GM12892 (cell line): Measurements from ENCODE around the gene ALKBH8.
"Not testable (repeated sequence)": the region's sequence is repeated elsewhere in the genome, so short reads cannot be mapped to it uniquely, and the experiment has no call there.

ENCODE experiments used
- DNase-seq: peaks from one replicate; pipeline ENCODE4 v3.0.0; 2011; ENCODE audit not compliant: insufficient read length
- FAIRE-seq: peaks from 2 replicates; lab custom pipeline; 2011; peaks lifted over from hg19 to GRCh38; lab: Jason Lieb, UNC
- POLR2A ChIP-seq: IDR thresholded peaks from 2 replicates; pipeline ENCODE4 v1.6.1; 2011; ENCODE audit warnings: low read depth, low read length, control low read depth
- POLR2AphosphoS5 ChIP-seq: IDR thresholded peaks from 2 replicates; pipeline ENCODE4 v1.6.1; 2011; ENCODE audit warnings: low read depth, low read length, control low read depth
- TAF1 ChIP-seq: IDR thresholded peaks from 2 replicates; pipeline ENCODE4 v1.6.1; 2011; ENCODE audit warnings: low read depth, mild to moderate bottlenecking, control low read depth, low read length, borderline replicate concordance

Gene ALKBH8

DNA sequence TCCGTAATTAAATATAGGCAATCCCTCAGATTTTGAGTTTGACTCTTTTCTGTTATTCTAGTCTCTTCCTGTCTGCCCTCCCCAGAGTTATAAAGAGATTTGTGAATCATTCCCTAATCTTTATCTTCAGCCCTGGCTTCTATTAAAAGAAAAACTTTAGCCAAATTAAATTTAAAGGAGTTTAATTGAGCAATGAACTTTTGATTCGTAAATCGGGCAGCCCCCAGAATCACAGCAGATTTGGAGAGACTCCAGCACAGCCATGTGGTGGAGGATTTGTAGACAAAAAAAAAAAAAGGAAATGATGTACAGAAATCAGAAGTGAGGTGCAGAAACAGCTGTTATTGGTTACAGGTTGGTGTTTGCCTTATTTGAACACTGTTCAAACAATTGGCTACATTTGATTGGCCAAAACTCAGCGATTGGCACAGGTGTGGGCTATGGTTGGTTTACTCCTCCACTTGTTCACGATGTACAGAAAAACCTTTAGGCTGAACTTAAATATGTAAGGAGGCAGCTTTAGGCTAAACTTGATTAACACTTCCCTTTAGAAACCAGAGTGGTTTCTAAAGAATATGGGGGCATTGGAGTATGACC lies 2.3 kb upstream of the ALKBH8 start:
- FAIRE-seq (peak; percentile 30), DNase-seq (no peak)
- TF ChIP-seq POLR2AphosphoS5 = no peak
- no peak for TF ChIP-seq TAF1
- TF ChIP-seq POLR2A = no peak

DNA sequence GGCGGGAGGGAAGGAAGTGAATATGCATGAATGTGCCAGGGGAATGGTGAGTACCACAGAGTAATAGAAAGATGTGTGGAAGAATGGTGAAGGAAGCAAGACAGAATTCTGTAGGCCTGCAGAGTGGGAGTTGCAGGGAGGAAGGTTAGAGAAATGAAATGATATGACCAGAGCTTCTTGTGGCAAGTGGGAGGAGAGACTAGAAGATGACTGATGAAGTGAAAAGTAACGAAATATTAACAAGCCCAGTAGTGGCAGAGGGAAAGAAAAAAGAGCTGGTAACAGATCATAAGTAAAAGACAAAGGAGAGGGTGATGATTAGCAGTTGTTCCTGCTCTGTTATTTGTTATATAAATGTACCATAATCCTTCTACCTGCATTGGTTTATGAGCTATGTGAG lies 1.0 kb upstream of the ALKBH8 start:
- peak; percentile 66 for FAIRE-seq
- TF ChIP-seq TAF1 (no peak), POLR2AphosphoS5 (no peak), POLR2A (no peak)
- DNase-seq = no peak

DNA sequence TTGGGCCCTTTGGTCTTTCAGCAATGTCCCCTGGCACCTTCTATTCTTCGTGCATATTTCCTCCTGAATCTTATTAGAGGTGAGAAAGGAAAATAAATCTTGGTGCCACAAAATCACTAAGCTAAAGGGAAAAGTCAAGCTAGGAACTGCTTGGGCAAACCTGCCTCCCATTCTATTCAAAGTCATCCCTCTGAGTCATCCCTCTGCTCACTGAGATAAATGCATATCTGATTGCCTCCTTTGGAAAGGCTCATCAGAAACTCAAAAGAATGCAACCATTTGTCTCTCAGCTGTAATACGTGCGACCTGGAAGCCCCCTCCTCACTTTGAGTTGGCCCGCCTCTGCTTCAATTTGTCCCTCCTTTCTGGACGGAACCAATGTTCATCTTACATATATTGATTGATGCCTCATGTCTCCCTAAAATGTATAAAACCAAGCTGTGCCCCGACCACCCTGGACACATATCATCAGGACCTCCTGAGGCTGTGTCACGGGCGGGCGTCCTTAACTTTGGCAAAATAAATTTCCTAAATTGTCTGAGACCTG lies 493 bp upstream of the ALKBH8 start:
- DNase-seq, FAIRE-seq: not testable (repeated sequence)

DNA sequence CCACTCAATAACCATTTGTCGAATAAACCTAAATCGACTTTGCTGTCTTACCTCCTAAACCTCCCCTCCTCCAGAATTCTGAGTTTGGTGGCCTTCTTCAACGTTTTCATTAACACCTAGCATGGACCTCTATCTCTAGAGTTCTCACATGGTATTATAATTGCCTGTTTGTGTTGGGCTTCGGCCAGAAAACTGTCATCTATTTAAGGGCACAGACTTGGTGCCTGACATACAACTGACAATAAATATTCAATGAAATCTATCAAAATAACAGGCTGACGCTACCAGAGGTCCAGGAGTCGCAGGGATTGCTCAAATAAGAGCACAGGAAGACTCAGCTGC lies 687 bp downstream of the ALKBH8 start:
- peak; percentile 92 for FAIRE-seq
- TF ChIP-seq POLR2A = no peak
- TF ChIP-seq POLR2AphosphoS5 = no peak
- TF ChIP-seq TAF1 = no peak
- DNase-seq = no peak

DNA sequence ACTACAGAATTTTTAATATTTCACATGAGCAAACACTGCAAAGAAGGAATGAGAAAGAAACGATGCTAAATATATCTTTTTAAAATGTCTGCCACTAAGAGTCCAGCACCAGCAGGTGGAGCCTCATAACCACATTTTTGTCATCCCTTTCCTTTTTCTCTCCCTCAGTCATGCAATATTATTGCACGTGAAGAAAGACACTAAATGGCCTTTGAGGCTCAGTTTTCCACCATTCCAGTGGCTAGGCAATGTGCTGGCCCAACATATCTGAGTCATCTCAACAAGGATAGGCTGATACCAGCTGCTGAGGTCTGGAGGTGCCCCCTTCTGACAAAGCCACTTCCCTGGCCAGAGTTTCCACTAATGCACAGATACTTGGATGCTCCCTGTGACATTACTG lies 1.8 kb downstream of the ALKBH8 start:
- FAIRE-seq (peak; percentile 95), DNase-seq (no peak)
- TF ChIP-seq POLR2A (no peak), TAF1 (no peak), POLR2AphosphoS5 (no peak)

DNA sequence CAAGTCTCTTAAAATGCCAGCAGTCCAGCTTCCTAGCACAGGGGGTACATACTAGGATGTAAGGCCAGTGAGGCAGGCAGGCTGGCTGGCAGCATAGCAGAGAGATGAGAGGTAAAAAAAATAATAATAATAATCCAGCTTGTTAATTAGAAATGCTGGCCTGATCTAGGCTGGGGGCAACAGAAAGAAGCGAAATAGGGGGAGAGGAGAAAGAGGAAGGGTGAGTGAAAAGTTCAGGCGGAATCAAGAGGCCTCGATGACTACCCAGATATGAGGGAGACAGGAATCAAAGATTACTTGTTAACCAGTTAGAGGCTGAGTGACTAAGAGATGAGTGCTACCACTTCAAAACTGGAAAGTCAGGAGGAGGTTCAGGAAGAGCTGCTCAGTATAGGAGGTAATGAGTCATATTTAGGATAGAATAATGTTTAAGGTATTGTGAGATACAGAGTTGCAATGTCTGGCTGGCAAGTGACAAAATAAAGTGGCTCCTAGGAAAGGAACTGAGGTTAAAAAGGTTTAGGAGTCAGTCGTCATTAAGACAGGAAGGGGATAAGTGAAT lies 2.8 kb downstream of the ALKBH8 start:
- FAIRE-seq = peak; percentile 17
- no peak for DNase-seq
- TF ChIP-seq POLR2AphosphoS5 (no peak), POLR2A (no peak), TAF1 (no peak)

DNA sequence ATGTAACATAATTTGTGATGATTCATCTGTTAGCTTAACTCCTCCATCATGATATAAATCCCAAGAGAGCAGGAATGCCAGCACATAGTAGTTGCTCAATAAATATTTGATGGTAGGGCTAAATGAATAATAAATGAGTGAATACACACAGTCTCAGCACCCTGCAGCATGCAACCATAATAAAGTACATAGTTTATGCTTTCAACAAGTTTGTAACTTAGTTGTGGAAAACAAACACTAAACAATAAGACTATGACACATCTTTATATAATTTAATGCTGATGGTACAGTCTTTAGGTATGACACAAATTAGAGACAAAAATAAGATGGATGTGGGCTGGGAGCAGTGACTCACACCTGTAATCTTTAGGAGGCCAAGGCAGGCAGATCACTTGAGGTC lies 3.8 kb downstream of the ALKBH8 start:
- FAIRE-seq = peak; percentile 62
- DNase-seq = no peak
- TF ChIP-seq POLR2AphosphoS5 = no peak
- TF ChIP-seq POLR2A = no peak
- TF ChIP-seq TAF1 = no peak

DNA sequence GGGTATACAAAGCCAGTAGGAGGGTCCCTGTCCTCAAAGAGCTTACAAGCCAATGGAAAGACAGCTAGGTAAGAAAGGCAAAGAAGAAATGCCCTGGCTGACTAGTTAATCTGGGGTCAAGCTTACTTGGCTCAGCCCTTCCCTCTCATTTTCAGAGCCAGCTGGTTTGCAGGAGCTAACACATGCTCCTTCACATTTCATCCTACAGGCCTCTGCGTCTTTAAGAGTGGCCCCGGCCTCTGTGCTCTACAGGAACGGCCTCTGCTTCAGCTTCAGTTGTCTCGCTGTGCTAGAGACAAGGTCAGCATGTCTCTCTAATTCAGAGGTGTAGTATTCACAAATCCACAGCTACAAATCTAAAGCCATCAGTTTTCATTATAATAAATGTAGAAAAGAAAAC lies 15.2 kb downstream of the ALKBH8 start:
- peak; percentile 44 for FAIRE-seq

DNA sequence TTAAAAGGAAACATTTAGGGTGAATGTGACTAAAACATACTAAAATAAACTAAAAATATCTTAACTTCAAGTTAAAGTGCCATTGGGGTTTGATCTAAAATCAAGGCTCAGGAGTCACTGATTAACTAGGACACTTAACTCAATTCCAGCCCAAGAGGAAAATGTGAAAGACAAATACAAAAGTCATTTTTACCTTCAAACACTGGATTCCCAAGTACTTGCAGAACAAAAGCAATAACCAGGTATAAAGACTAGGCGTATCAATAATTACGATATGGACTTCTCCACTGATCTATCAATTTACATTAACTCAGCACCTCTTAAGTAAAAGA lies 15.6 kb downstream of the ALKBH8 start:
- FAIRE-seq = peak; percentile 54
- TF ChIP-seq POLR2AphosphoS5 (no peak), TAF1 (no peak), POLR2A (no peak)
- no peak for DNase-seq

More for the DNA sequence above, 15.2 kb downstream of the ALKBH8 start:
- no peak for DNase-seq
- TF ChIP-seq POLR2A = no peak
- no peak for TF ChIP-seq POLR2AphosphoS5
- TF ChIP-seq TAF1 = no peak

DNA sequence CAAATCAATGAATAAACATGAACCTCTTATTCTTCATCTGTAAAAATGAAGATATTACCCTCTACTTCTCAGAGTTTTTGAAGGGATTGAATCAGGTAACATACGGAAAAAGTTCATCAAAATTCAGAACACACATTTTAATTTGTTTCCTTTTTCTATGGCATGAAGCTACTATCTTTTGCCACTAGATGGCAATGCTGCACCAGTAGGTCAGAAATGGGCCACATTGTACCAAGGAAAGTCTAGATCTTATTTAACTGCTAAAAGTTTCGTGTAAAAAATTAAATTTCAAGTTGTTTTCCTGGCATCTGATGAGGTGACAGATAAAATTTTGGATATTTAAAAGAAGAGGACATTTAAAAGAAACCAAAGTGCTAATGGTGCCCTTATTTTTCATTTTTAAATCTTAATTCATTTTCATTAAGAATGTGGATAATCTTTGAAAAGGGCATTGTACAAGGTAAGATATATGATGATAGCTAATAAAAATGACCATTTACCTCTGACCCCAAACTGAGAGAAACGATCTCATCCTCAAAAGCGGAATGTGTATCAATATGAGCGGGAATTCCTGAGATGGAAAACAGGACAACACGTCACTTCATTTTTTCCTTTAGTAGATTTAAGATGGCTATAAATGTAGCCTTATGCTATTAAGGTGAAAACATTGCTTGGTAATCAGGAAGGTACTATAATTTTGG lies 16.1 kb downstream of the ALKBH8 start:
- DNase-seq (no peak), FAIRE-seq (peak; percentile 94)
- no peak for TF ChIP-seq TAF1
- TF ChIP-seq POLR2A = no peak
- TF ChIP-seq POLR2AphosphoS5 = no peak

DNA sequence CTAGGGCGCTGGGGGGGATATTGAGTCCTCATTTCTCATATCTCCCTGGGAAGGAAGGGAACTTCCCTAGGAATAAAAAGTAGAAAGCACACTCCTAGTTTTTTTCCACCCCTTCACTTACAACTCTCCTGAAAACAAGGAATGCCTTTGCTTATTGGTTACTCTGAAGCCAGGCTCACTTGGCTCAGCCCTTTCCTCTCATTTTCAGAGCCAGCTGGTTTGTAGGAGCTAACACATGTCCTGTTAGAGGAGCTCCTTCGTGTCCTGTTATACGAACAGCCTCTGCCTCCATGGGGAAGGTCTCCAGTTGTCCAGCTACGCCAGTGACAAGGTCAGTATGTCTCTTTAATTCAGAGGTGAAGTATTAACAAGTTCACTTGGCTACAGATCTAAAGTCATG lies 17.6 kb downstream of the ALKBH8 start:
- FAIRE-seq = no peak
- TF ChIP-seq POLR2A = no peak
- TF ChIP-seq POLR2AphosphoS5 = no peak
- no peak for TF ChIP-seq TAF1

DNA sequence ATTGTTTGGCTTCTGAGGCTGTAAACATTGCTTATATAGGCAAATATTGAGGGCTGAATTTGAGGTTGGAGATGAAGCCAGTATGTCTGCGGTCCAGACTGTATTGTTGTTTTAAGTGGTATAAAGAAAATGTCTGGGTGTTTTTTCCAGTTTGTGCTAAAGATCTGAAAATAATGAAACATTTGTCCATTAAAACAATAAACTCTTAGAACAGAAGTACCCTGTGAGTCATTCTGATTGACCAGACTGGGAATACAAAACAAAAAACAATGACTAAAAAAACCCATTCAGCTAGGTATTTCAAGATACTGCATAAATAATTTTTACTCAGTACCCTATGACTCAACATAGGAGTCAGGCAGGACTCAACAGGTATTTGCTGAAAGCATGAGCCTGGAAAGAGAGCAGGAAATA lies 20.4 kb downstream of the ALKBH8 start:
- DNase-seq (no peak), FAIRE-seq (no peak)
- no peak for TF ChIP-seq TAF1

More for the DNA sequence above, 17.6 kb downstream of the ALKBH8 start:
- DNase-seq = no peak
